Thoracic aorta endothelial cell (primary cell): Measurements from ENCODE around the gene CHMP4A. TPM values are rescaled to one million over a fixed set of nuclear protein-coding genes. Genes with fewer than 3 reads are reported as not detected.

Experiments used
- small RNA-seq: library from RNA; depleted of rRNA; stranded (forward); fragments of <200 nt; gene quantifications from one replicate; pipeline ENCODE3, GENCODE V24; 2012
- total RNA-seq: library from RNA; depleted of rRNA; stranded (reverse); fragments of >200 nt; gene quantifications from 2 replicates; pipeline ENCODE4 v1.2.3, GENCODE V29; 2012

Gene CHMP4A
- total RNA-seq = 29.4 and 35.6 TPM in 2 replicates

GRCh38 chr14:24212924-24213865 lies at the start of gene CHMP4A:
TSS of gene CHMP4A (minus strand) at chr14:24213488. CDS start at chr14:24213439, 49 bp downstream.

DNA sequence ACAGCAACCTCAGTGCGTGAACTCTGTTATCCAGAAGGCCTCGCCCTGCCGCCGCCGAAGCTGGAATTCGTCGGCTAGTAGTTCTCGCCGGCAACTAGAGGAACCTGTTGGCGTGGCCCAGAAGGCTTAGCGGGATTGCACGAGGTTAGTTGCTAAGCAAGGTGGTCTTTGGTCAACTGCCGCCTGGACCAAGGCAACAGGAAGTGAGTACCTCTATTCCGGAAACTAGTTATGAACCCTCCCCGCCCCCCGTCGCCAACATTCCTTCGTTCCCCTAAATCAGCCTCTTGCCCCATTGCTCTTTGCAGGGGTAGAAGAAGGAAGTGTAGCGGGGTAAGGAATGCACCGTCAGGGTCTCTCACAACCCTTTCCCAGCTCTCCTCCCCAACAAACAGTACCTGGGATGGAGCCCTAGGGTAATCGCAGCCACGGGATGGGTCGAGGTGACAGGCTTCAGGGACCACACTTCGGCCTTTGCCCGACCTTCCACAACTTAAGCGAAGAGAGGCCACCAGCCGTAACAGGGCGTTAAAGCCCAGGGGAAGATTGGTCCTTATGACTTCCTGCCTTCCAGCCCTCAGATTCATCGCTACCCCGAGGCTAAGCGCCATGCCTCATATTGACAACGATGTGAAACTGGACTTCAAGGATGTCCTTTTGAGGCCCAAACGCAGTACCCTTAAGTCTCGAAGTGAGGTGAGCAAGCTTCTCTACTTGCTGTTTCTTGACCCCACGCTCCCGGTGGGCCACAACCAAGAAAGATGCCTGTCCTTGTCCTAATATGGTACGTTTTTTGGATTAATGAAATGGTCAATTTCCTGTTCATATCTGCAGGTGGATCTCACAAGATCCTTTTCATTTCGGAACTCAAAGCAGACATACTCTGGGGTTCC lies 19.6 kb upstream of the CHMP4A start, which contains the start of gene GMPR2:
GMPR2 (plus strand) TSS at position 285 of the 893 bp plus-strand sequence; CDS start at position 610, 325 bp downstream.

GRCh38 chr14:24232121-24232644 lies 18.9 kb upstream of the CHMP4A start, which contains the start of gene NEDD8:
TSS of gene NEDD8 (minus strand) at chr14:24232367. CDS start at chr14:24232267, 100 bp downstream.

GRCh38 chr14:24215495-24216344 lies 2.4 kb upstream of the CHMP4A start, which contains the start of gene MDP1:
TSS of gene MDP1 (minus strand) at chr14:24216066. CDS start at chr14:24215955, 111 bp downstream.

DNA sequence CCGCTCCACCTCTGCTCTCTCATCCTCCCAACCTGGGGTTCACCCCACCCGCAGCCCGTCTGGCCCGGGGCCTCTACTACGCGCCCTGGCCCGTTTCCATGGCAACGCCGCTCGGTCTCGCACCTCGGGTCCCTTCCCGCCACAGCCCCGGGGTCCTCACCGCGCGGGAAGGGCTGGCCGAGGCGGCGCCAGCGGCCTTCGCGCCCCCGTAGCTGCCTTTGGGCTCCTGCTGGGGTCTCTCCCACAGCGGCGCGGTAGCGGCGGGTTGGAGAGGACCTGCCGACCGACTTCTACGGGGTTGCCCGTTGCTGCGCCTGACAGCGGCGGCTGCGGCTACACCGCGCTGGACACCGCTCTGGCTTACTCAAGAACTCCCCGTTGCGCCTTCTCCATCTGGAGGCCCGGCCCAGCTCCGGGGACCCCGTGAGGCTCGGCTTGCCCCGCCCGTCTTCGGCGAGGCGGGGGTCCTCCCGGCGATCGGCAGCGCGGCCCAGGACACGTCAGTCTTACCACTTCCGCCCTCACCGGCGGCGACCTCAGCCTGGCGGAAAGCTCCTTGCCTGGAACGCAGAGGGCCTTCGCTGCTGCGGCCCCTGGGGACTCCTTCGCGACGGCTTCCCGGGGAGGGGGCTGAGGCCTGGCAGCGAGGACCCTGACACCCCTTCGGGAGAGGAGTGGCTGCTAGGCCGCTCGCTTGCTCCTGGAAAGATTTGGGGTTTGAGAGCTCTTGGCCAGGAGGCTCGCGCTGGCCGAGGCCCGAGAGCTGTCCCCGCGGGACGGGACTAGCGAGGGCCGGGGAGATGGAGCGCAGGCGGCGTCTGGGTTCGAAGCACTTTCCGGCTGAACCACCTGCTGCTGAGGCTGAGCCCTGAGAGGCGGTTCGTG lies 17.9 kb downstream of the CHMP4A start, which contains the start of gene TM9SF1:
TM9SF1 (minus strand) TSS at position 256 of the 885 bp plus-strand sequence. CDS start 422 bp downstream, outside the sequence.

DNA sequence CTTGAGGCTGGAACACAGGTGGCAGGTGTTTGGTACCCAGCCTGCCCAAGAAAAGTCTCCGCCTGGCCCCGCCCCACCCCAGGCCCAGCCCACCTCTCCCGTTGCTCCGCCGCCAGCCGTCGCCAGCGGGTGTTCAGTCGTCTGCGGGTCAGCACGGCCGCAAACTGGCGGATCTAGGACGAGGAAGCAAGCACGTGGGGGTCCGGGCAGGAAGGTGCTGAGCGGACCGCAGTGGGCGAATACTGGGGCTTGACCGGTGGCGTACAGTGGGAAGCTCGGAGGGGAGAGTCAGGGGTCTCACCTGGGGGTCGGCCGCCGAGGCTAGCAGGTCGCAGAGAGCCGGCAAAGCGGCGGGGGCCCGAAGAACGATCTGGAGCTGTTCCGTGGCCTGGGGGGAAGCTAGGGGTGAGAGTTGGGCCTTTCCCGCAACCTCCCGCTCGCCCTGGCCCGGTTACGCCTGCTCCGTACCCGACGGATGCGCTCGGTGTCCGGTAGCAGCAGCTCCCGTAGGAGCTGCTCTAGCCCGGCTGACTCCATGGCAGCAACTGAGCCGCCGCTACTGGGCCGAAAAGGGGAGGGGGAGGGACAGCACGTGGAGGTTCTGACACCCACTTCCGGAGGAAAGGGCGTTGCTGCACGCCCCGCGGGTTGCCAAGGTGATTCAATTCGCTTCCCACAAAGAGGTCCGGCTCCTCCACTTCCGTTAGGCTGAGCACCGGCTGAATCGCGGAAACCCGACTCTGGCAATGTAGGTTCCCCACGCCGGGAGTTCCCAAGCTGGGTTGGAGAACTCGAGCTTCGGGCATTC lies 24.8 kb downstream of the CHMP4A start, which contains the start of gene IPO4:
IPO4 (minus strand) TSS at position 566 of the 808 bp plus-strand sequence; CDS start at position 537, 29 bp downstream.

DNA sequence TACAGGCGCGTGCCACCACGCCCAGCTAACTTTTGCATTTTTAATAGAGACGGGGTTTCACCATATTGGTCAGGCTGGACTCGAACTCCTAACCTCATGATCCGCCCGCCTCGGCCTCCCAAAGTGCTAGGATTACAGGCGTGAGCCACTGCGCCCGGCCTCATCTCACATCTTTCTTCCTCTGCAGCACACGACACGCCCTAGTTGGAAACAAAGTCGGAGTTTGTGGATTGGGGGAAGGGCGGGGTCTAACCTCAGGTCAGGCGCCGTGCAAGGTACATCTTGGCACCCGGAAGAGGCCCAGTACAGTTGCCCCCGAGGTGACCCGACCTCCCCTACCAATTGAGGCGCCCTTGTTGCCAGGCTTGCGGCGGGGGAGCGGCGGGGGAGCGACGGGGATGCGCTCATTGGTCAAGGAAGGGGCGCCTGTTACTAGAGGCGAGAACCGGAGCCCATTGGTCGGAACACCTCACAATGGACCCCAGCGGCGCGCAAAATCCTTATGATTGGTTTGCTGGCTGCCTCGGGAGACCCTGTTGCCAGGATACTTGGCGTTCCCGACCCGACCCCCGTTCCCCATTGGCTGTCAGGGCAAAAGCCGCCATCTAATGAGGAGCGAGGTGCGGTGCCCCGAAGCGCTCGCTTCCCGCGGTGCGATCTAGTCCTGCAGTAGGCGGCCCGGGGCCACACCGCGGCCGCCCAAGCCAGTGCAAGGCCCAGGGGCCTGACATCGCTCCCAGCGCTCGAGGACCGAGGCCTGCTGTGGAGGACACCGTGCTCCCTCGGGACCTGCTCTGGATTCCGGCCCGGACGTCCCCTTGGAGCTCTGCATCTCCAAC lies 41.6 kb downstream of the CHMP4A start, which contains the start of gene REC8:
REC8 (plus strand) TSS at position 659 of the 839 bp plus-strand sequence. CDS start 473 bp downstream, outside the sequence.

DNA sequence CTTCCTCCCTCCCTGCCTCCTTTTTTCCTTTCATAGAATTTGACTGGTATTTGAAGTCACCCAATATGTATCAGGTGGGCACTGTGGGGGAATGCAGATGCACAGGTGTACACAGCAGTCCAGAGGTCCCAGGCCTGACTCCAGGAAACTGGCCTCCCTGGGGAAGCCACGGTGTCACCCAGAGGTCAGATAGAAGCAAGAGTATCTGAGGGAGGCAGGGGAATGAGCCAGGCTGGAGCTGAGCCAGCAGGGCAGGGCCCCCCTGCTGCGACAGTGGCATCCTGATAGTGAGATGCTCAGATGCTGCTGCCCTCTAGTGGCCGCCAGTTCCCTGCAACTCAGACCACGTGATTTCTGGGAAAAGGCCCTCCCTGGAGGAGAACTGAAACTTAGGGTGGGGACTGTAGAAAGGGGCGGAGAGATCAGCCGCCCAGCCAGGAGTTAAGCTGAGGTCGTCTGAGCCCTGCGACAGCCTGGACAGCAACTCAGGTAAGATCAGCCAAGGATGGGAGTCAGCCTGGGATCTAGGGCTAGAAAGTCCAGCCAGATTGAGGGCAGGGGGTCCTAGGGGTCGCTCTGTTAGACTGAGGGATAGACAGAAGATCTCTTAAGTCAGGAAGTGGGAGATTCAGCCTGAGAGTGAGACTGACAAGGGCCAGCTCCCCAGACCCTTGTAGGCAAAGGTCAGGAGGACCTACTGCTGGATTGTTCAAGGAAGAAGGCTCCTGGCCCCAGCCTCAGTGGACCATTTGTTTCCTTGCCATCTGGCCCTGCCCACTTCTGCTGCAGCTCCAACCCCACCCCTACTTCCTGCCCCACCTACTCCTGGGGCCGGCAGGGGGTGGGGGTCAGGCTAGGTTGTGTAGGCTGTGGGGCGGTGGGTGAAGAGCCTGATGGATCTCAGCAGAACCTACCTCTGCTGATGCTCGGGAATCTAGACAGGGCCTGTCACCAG lies 52.2 kb downstream of the CHMP4A start, which contains the start of gene IRF9:
IRF9 (plus strand) TSS at position 416 of the 955 bp plus-strand sequence. CDS start 880 bp downstream, outside the sequence.

Small RNAs within 50 kb of the gene (small RNA-seq; reads per million reads assigned to genes)
- not detected for gene AL136295.4
- not detected for gene CHMP4A
- not detected for gene IPO4
- 0.49 reads per million for gene IRF9
- gene MDP1 = not detected

Other genes starting within 250 kb of the CHMP4A start
- gene DHRS4L2, start 224.6 kb downstream of the CHMP4A start, total RNA-seq = 11.1 and 12.2 TPM in 2 replicates
- 0.14 TPM in 1 of 2 replicates, not detected in the other for gene CARMIL3, start 161.5 kb downstream of the CHMP4A start, total RNA-seq
- not detected in 2 replicates for gene CPNE6, start 141.9 kb downstream of the CHMP4A start, total RNA-seq
- 6.6 and 11.2 TPM in 2 replicates for gene PCK2, start 119.2 kb downstream of the CHMP4A start, total RNA-seq
- gene DCAF11, start 98.7 kb downstream of the CHMP4A start, total RNA-seq = 35.8 and 36.3 TPM in 2 replicates
- 0.40 and 0.57 TPM in 2 replicates for gene NRL, start 98.5 kb downstream of the CHMP4A start, total RNA-seq
- gene FITM1, start 82.8 kb downstream of the CHMP4A start, total RNA-seq = 0.27 TPM in 1 of 2 replicates, not detected in the other
- 86.7 and 90.6 TPM in 2 replicates for gene PSME1, start 77.3 kb downstream of the CHMP4A start, total RNA-seq
- gene EMC9, start 71.9 kb downstream of the CHMP4A start, total RNA-seq = 14.9 and 15.3 TPM in 2 replicates
- 76.7 and 77.1 TPM in 2 replicates for gene PSME2, start 66.9 kb downstream of the CHMP4A start, total RNA-seq
- 42.4 and 54.4 TPM in 2 replicates for gene RNF31, start 66.0 kb downstream of the CHMP4A start, total RNA-seq
- 24.3 and 32.3 TPM in 2 replicates for gene IRF9, start 52.2 kb downstream of the CHMP4A start, total RNA-seq
- gene REC8, start 41.4 kb downstream of the CHMP4A start, total RNA-seq = 2.3 and 8.1 TPM in 2 replicates
- gene IPO4, start 24.7 kb downstream of the CHMP4A start, total RNA-seq = 53.7 and 54.7 TPM in 2 replicates
- gene TM9SF1, start 18.0 kb downstream of the CHMP4A start, total RNA-seq = 52.5 and 61.0 TPM in 2 replicates
- gene TSSK4, start 7.8 kb downstream of the CHMP4A start, total RNA-seq = 0.13 TPM in 1 of 2 replicates, not detected in the other
- 3.2 and 6.0 TPM in 2 replicates for gene MDP1, start 2.6 kb upstream of the CHMP4A start, total RNA-seq
- gene NEDD8, start 18.9 kb upstream of the CHMP4A start, total RNA-seq = 118 and 150 TPM in 2 replicates
- 63.4 and 67.2 TPM in 2 replicates for gene GMPR2, start 19.4 kb upstream of the CHMP4A start, total RNA-seq
- 50.8 and 52.1 TPM in 2 replicates for gene TINF2, start 29.1 kb upstream of the CHMP4A start, total RNA-seq
- gene TGM1, start 49.7 kb upstream of the CHMP4A start, total RNA-seq = 1.1 and 1.2 TPM in 2 replicates
- gene RABGGTA, start 58.1 kb upstream of the CHMP4A start, total RNA-seq = 26.1 and 34.3 TPM in 2 replicates
- gene DHRS1, start 86.3 kb upstream of the CHMP4A start, total RNA-seq = 10.1 and 10.9 TPM in 2 replicates
- gene NOP9, start 86.4 kb upstream of the CHMP4A start, total RNA-seq = 31.8 and 34.1 TPM in 2 replicates
- gene CIDEB, start 94.5 kb upstream of the CHMP4A start, total RNA-seq = 2.7 and 3.0 TPM in 2 replicates
- 10.6 and 10.8 TPM in 2 replicates for gene LTB4R2, start 96.7 kb upstream of the CHMP4A start, total RNA-seq
- gene LTB4R, start 98.0 kb upstream of the CHMP4A start, total RNA-seq = 2.9 and 4.7 TPM in 2 replicates
- gene ADCY4, start 121.6 kb upstream of the CHMP4A start, total RNA-seq = 30.9 and 34.2 TPM in 2 replicates
- 2.1 and 5.8 TPM in 2 replicates for gene RIPK3, start 126.5 kb upstream of the CHMP4A start, total RNA-seq
- 12.5 and 20.2 TPM in 2 replicates for gene NFATC4, start 154.7 kb upstream of the CHMP4A start, total RNA-seq
- 11.7 and 12.9 TPM in 2 replicates for gene NYNRIN, start 185.5 kb upstream of the CHMP4A start, total RNA-seq
- gene CBLN3, start 216.2 kb upstream of the CHMP4A start, total RNA-seq = 1.1 and 1.6 TPM in 2 replicates
- gene KHNYN, start 216.5 kb upstream of the CHMP4A start, total RNA-seq = 38.4 and 39.0 TPM in 2 replicates
- gene SDR39U1, start 229.3 kb upstream of the CHMP4A start, total RNA-seq = 15.8 and 17.9 TPM in 2 replicates